SH-SY5Y (cell line): ENCODE results near the gene ATP8A2.

Source experiments
- GATA2 ChIP-seq: IDR thresholded peaks from 2 replicates; pipeline ENCODE4 v1.6.1; 2011; ENCODE audit warnings: mild to moderate bottlenecking, low read depth, low read length
- GATA3 ChIP-seq: IDR thresholded peaks from 2 replicates; pipeline ENCODE4 v1.6.1; 2011; ENCODE audit warnings: low read depth, mild to moderate bottlenecking, low read length, moderate library complexity

DNA sequence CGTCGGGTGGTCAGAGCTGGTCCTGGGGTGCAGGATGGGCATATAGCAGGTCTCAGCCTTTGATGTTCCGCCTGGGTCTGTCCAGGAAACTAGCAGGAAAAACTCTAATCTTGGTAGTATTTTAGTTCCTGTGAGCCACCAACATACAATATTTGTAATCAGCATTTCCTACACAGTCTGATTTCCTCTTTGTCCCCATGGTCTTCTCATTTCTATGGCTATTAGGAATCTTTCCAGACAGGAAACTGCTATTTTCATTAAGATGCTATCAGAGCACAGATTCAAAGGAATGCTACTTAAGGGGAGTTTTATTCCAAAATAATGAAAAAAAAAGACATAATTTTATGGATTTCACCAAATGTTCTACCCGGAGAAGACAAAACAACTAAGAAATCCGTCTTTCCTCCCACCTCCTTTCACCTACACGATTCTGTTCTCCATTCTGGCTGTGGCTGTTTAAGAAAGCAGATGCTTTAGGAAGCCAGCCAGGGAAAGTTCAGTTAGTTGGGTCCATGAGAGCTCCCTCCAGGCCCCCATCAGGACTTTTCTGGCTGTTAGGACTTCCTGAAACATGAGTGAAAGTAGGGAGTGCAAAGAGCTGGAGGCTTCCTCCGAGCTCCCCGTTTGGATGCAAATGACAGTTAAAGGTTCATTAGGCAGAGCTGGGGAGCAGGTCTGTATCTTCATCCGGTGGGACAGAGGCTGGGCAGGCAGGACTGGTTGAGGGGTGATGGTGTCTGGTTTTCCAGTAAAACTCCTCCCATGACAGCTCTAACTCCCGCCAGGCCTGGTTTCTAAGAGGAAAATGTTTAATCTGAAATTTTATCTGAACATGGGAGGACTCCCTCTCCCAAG lies 643.7 kb downstream of the ATP8A2 start:
- TF ChIP-seq GATA2 = no peak
- no peak for TF ChIP-seq GATA3
